A549 (cell line): ENCODE data around the gene SUCNR1. TPM values are rescaled to one million over a fixed set of nuclear protein-coding genes. Genes with fewer than 3 reads are reported as not detected.
A peak's percentile ranks its signal among the peaks of the same experiment; 100 is the strongest.

Source experiments
- ATAC-seq, 2 experiments: fragments of 200-7000 bp in 1 of 2; fragments of >200 bp in 1 of 2; cut with Nextera tagmentation in 1 of 2; cut with Tn5 transposase in 1 of 2; 3 replicates each; pipeline versions ENCODE4 v1.8.0 to v1.9.1; 2018 to 2020; ENCODE audit warnings: mild to moderate bottlenecking in 1 of 2, moderate library complexity in 1 of 2
- CTCF ChIA-PET: fragments of 300-600 bp; sonication (Branson Sonifier 250); formaldehyde crosslinking; extraction: SDS; loops from one replicate; lab custom pipeline; 2021; ENCODE audit warnings: antibody characterized with exemption, inconsistent platforms; lab: Yijun Ruan, JAX
- POLR2A ChIA-PET: fragments of 350-600 bp; formaldehyde crosslinking; extraction: SDS; loops from one replicate; lab custom pipeline; 2021; ENCODE audit warnings: antibody characterized with exemption, inconsistent platforms; lab: Yijun Ruan, JAX
- DNase-seq, 2 experiments: peaks; one replicate each; pipeline versions ENCODE4 v3.0.0 to v3.0.0-alpha.2; 2011 to 2016; ENCODE audit warnings: low read depth in 1 of 2, low spot score in 1 of 2
- FAIRE-seq: peaks from 2 replicates; lab custom pipeline; 2011; peaks lifted over from hg19 to GRCh38; lab: Jason Lieb, UNC
- H3K27ac ChIP-seq, 2 experiments: fragments of >200 bp; sonication (Bioruptor Twin); formaldehyde crosslinking; 3 replicates each; pipeline ENCODE4 v1.5.1; 2016 to 2017
- H3K4me1 ChIP-seq: fragments of >200 bp; sonication (Bioruptor Twin); formaldehyde crosslinking; 3 replicates; pipeline ENCODE4 v1.6.1; 2016
- H3K4me2 ChIP-seq: fragments of >200 bp; sonication (Bioruptor Twin); formaldehyde crosslinking; 3 replicates; pipeline ENCODE4 v1.6.1; 2016
- H3K4me3 ChIP-seq: fragments of >200 bp; sonication (Bioruptor Twin); formaldehyde crosslinking; 3 replicates; pipeline ENCODE4 v1.5.1; 2016
- H3K9me3 ChIP-seq: fragments of >200 bp; sonication (Bioruptor Twin); formaldehyde crosslinking; 3 replicates; pipeline ENCODE4 v1.6.1; 2016
- ATOH8 ChIP-seq: fragments of 250-450 bp; sonication (Bioruptor Pico); IDR thresholded peaks from 2 replicates; pipeline ENCODE4 v1.5.0; 2020; ENCODE audit warnings: low read depth, mild to moderate bottlenecking, moderate library complexity
- CBX2 ChIP-seq: fragments of 200-600 bp; sonication (generic); IDR thresholded peaks from 2 replicates; pipeline ENCODE4 v1.6.1; 2016; ENCODE audit warnings: low read depth, mild to moderate bottlenecking, borderline replicate concordance
- EP300 ChIP-seq, 2 experiments: fragments of >200 bp; sonication (Bioruptor Twin); formaldehyde crosslinking; IDR thresholded peaks; 2 replicates in 1 of 2; 3 replicates in 1 of 2; pipeline ENCODE4 v1.6.1; 2016 to 2017
- FOSB ChIP-seq: fragments of 250-450 bp; sonication (Bioruptor Pico); IDR thresholded peaks from 2 replicates; pipeline ENCODE4 v1.5.0; 2020; ENCODE audit warnings: mild to moderate bottlenecking, moderate library complexity
- JUN ChIP-seq, 2 experiments: fragments of >200 bp; sonication (Bioruptor Twin); formaldehyde crosslinking; IDR thresholded peaks; 2 replicates in 1 of 2; 3 replicates in 1 of 2; pipeline ENCODE4 v1.6.1; 2016 to 2017
- JUNB ChIP-seq: fragments of >200 bp; sonication (Bioruptor Twin); formaldehyde crosslinking; IDR thresholded peaks from 2 replicates; pipeline ENCODE4 v1.6.1; 2016
- MAFK ChIP-seq: fragments of 450-650 bp; IDR thresholded peaks from 2 replicates; pipeline ENCODE4 v1.6.1; 2014; ENCODE audit not compliant: partially characterized antibody
- MAX ChIP-seq: IDR thresholded peaks from 2 replicates; pipeline ENCODE4 v1.6.1; 2012
- PHF8 ChIP-seq: fragments of 200-600 bp; sonication (generic); IDR thresholded peaks from 2 replicates; pipeline ENCODE4 v1.6.1; 2016; ENCODE audit warnings: low read depth, mild to moderate bottlenecking, antibody characterized with exemption, moderate library complexity, borderline replicate concordance
- POLR2A ChIP-seq: IDR thresholded peaks from 2 replicates; pipeline ENCODE4 v1.6.1; 2012; ENCODE audit warnings: mild to moderate bottlenecking, low read length
- POLR2AphosphoS2 ChIP-seq: conservative IDR thresholded peaks from 2 replicates; pipeline ENCODE4 v1.6.1; 2012; ENCODE audit warnings: low read length, improper control_type of control experiment, inconsistent platforms
- RAD21 ChIP-seq, 2 experiments: fragments of >200 bp in 1 of 2; sonication (Bioruptor Twin) in 1 of 2; formaldehyde crosslinking in 1 of 2; IDR thresholded peaks in 1 of 2; conservative IDR thresholded peaks in 1 of 2; 2 replicates in 1 of 2; 3 replicates in 1 of 2; pipeline ENCODE4 v1.6.1; 2012 to 2018; ENCODE audit warnings: inconsistent platforms in 1 of 2
- SMC3 ChIP-seq: fragments of >200 bp; sonication (Bioruptor Twin); formaldehyde crosslinking; IDR thresholded peaks from 3 replicates; pipeline ENCODE4 v1.6.1; 2018; ENCODE audit warnings: inconsistent platforms
- SREBF2 ChIP-seq: fragments of 450-650 bp; IDR thresholded peaks from 2 replicates; pipeline ENCODE4 v1.6.1; 2014; ENCODE audit warnings: mild to moderate bottlenecking, moderate library complexity
- ZFP36 ChIP-seq: fragments of 450-650 bp; IDR thresholded peaks from 2 replicates; pipeline ENCODE4 v1.6.1; 2014; ENCODE audit warnings: borderline replicate concordance; ENCODE audit not compliant: partially characterized antibody
- WGBS: methylation state at CpG from one replicate; pipeline ENCODE4 v1.1.6; 2017; ENCODE audit errors: missing lambda C conversion rate; 5-methylcytosine and 5-hydroxymethylcytosine counted together
- polyA minus RNA-seq: library from RNA; depleted of rRNA, polyadenylated mRNA; stranded (reverse); fragments of >200 nt; gene quantifications from 2 replicates; pipeline ENCODE4 v1.2.3, GENCODE V29; 2011; rRNA and poly(A)+ RNA removed
- polyA plus RNA-seq, 4 experiments: library from polyadenylated mRNA; depleted of rRNA in 3 of 4; stranded (reverse); fragments of >200 nt; fragmentation: RNase III in 1 of 4; extraction: RNeasy Plus Mini Kit Qiagen cat#74134 plus additional on column Dnase treatment in 1 of 4; gene quantifications; 2 replicates in 3 of 4; 3 replicates in 1 of 4; pipeline ENCODE4 v1.2.3, GENCODE V29; 2011 to 2017
- TF ChIP-seq, protein P1 (sequence below): IDR thresholded peaks from 2 replicates; pipeline ENCODE4 v1.6.1; 2012
- TF ChIP-seq, protein P2 (sequence below): fragments of >200 bp; sonication (Bioruptor Twin); formaldehyde crosslinking; IDR thresholded peaks from 3 replicates; pipeline ENCODE4 v1.6.1; 2016

SUCNR1 gene, protein sequence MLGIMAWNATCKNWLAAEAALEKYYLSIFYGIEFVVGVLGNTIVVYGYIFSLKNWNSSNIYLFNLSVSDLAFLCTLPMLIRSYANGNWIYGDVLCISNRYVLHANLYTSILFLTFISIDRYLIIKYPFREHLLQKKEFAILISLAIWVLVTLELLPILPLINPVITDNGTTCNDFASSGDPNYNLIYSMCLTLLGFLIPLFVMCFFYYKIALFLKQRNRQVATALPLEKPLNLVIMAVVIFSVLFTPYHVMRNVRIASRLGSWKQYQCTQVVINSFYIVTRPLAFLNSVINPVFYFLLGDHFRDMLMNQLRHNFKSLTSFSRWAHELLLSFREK
- polyA plus RNA-seq (2011; rRNA removed) (1.4 and 1.6 TPM in 2 replicates), polyA plus RNA-seq (2017; fragmentation: RNase III; extraction: RNeasy Plus Mini Kit Qiagen cat#74134 plus additional on column Dnase treatment) (0.16 to 0.28 TPM (median 0.27 TPM) in 3 replicates), polyA minus RNA-seq (0.54 and 0.87 TPM in 2 replicates)
- 0.03 TPM in 2 replicates for polyA plus RNA-seq (2012; cell fraction: cytosol; rRNA removed)
- 0.02 and 0.13 TPM in 2 replicates for polyA plus RNA-seq (2012; cell fraction: nucleus; rRNA removed)

DNA sequence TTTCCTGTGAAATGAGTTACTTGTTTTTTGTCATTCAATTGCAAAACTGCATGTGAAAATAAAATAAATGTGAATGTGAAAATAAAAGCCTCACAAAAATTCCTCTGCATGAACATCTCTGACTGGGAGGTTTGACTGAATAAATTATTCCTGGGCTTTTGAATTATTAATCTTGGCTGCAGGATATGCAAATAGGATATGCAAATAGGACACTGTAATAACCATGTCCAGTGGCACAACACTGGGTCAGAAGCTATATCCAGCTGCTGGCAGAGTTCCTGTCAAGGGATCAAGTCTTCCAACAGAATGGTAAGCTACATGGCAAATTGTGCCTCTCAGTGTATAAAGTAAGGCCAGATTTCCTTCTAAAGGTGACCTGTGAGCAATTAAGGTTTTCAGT, at the start of gene SUCNR1:
SUCNR1 (plus strand) TSS at position 246 of the 400 bp plus-strand sequence. CDS start 6,250 bp downstream, outside the sequence.
- no peak for FAIRE-seq

DNA sequence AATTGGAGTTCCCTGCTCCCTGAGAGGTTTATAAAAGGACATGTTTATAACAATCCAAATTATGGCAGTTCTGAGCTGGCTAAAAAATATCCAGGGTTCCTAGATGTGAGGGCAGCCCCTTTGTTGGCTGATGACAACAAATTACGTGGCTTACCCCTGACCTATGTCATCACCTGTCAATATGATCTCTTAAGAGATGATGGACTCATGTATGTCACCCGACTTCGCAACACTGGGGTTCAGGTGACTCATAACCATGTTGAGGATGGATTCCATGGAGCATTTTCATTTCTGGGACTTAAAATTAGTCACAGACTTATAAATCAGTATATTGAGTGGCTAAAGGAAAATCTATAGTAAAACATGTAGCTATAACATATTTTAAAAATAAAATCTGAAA, 45.6 kb upstream of the SUCNR1 start:
- FAIRE-seq: no peak
- ChIA-PET CTCF (interaction anchor here (1.1 to 1.4 kb wide), 3 partner anchors 9 to 501 kb away, joined by 3 to 6 read pairs (median 3); no protein-coding TSS in a partner anchor), POLR2A (no interaction called here)
- Histone ChIP-seq H3K4me1 (no peaks in the 10 kb centered on the region), H3K4me3 (no peak overlapping the region), H3K4me2 (no peak overlapping the region), H3K9me3 (peaks cover 18% of the 10 kb centered on the region; the same call in 2 of the 3 replicates), H3K27ac (no peak overlapping the region)
- 92% methylated on average over 3 of the region's 3 CpGs for WGBS
- TF ChIP-seq POLR2AphosphoS2 (no peak), JUNB (no peak), MAX (no peak), PHF8 (no peak), ZFP36 (no peak), RAD21 (conservative IDR thresholded peaks at IDR 0.05 in 1 of 2, IDR thresholded peaks at IDR 0.05 in 1 of 2) (no peak), POLR2A (no peak), SMC3 (no peak), SREBF2 (no peak)
- TF ChIP-seq, protein P1, sequence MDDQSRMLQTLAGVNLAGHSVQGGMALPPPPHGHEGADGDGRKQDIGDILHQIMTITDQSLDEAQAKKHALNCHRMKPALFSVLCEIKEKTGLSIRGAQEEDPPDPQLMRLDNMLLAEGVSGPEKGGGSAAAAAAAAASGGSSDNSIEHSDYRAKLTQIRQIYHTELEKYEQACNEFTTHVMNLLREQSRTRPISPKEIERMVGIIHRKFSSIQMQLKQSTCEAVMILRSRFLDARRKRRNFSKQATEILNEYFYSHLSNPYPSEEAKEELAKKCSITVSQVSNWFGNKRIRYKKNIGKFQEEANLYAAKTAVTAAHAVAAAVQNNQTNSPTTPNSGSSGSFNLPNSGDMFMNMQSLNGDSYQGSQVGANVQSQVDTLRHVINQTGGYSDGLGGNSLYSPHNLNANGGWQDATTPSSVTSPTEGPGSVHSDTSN: no peak
- TF ChIP-seq, protein P2, sequence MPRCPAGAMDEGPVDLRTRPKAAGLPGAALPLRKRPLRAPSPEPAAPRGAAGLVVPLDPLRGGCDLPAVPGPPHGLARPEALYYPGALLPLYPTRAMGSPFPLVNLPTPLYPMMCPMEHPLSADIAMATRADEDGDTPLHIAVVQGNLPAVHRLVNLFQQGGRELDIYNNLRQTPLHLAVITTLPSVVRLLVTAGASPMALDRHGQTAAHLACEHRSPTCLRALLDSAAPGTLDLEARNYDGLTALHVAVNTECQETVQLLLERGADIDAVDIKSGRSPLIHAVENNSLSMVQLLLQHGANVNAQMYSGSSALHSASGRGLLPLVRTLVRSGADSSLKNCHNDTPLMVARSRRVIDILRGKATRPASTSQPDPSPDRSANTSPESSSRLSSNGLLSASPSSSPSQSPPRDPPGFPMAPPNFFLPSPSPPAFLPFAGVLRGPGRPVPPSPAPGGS: no peak
- DNase-seq: no peak
- ATAC-seq: no peak

More for the DNA sequence above, at the start of gene SUCNR1:
- Histone ChIP-seq H3K4me2 (no peak within 1 kb of the TSS), H3K27ac (no peak within 1 kb of the TSS), H3K4me3 (no peak within 1 kb of the TSS), H3K9me3 (no peaks in the 10 kb centered on the region), H3K4me1 (peaks cover 17% of the 10 kb centered on the region; the same call in 2 of the 3 replicates)
- POLR2A ChIA-PET: no interaction called here
- CTCF ChIA-PET: no interaction called here
- ATAC-seq (no peak), DNase-seq (no peak)
- no peak for TF ChIP-seq EP300 (IDR thresholded peaks at IDR 0.05)
- no peak for TF ChIP-seq CBX2
- TF ChIP-seq JUN (IDR thresholded peaks at IDR 0.05): no peak
- no peak for TF ChIP-seq MAFK
- TF ChIP-seq, protein P1: no peak
- TF ChIP-seq FOSB (CRISPR knock-in tag): no peak

DNA sequence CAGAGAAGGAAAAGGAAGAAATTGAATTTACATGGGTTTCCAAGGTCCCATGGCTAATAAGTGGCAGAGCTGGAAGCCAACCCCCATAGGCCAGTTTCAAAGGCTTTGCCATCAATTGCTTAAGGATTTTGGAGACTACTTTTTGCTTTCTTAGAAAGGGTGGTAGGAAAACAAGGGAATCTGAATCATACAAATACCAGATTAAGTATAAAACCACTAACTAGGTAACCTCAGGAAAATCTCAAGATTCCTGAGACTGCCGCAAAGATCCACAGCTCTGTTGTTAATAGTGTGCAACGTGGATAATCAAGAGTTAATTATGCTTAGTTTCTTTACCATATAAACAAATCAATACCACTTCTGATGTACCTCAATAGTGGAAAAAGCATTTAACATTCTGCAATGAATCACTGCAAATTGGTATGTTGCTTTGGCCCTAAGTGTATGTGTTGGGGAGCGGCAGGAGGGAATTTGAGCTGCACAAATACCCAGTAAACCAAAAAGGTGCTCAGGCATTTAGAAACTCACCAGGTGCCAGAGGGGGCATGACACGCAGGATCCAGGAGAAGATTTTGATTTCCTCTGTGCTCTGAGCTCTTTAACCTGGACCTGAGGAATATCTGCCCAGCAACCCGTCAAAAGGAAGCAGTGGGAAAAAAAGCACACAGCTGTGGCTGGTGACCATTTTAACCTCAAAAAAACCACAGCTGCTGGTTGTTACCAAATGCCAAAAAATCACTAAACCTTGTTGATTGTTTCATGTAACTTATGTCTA, 37.5 kb upstream of the SUCNR1 start:
- FAIRE-seq: peak; percentile 67
- H3K4me3 ChIP-seq: no peak overlapping the region
- peak overlapping the region; percentile 75 for H3K4me2 ChIP-seq
- CTCF ChIA-PET: interaction anchor here (1.2 to 7.2 kb wide), 6 partner anchors 70 to 608 kb away, joined by 3 to 71 read pairs (median 9); no protein-coding TSS in a partner anchor
- H3K9me3 ChIP-seq: no peaks in the 10 kb centered on the region
- POLR2A ChIA-PET: interaction anchor here (1.6 to 2.0 kb wide), 3 partner anchors 69 to 531 kb away, joined by 3 to 9 read pairs (median 4); no protein-coding TSS in a partner anchor
- TF ChIP-seq ATOH8 (no peak), JUNB (0 out of 2 replicates have a peak, but pooled peaks have one; percentile 21)
- H3K27ac ChIP-seq: peak overlapping the region; percentile 88 to 90
- H3K4me1 ChIP-seq: peaks cover 35% of the 10 kb centered on the region
- DNase-seq: peak; percentile 14 to 41
- 64% methylated on average over 5 of the region's 5 CpGs for whole genome bisulfite sequencing
- ATAC-seq: no peak; a peak in 1 of 6 replicates
